Stimulated activated CD8-positive, alpha-beta memory T cell treated with anti-CD3 and anti-CD28 coated beads, Interleukin-7, amount 100 ng/mL, for 48 hours (primary cell): ENCODE results near the gene SLC22A16.

Experiments
- DNase-seq, 2 donors: peaks; one replicate each; pipeline ENCODE4 v3.0.0-alpha.2; 2020; ENCODE audit warnings: low read depth in 1 of 2; ENCODE audit errors: extremely low read depth in 1 of 2

Gene SLC22A16

DNA sequence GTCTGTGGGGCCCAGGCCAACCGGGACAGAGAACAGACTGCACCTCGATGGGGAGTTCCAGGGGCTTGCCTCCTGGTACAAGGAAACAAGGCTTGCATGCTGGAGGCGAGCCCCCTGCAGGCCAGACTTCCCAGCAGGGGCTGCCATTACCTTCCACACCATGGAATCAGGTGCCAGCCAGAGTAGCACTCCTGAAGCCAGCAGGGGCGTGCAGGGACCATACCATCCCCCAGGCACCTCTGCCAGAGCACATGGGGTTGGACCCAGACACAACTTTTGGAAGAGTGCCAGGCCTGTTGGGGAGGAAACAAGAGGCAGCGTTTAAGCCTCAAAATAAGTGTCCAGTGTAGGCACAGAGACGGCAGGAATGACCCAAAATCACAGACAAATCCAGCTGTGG, 67.5 kb downstream of the SLC22A16 start:
- no peak for DNase-seq

DNA sequence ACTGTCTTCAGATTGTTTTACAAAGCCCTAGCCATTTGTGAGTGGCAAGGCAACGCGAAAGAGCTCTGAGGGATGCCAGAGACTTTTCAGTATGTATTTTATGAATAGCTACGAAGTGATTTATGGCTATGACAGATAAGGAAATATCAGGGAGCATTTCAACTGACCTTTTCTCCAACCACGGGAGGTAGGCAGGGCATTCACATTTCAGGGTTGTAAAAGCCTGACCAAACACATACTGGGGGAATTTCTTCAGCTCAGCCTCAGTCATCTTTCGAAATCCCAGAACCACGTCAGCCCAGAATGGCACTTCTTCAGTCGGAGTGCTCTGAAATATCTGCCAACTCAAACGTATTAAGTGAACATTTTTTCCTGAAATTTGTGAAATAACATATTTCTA, 71.8 kb downstream of the SLC22A16 start:
- no peak for DNase-seq

DNA sequence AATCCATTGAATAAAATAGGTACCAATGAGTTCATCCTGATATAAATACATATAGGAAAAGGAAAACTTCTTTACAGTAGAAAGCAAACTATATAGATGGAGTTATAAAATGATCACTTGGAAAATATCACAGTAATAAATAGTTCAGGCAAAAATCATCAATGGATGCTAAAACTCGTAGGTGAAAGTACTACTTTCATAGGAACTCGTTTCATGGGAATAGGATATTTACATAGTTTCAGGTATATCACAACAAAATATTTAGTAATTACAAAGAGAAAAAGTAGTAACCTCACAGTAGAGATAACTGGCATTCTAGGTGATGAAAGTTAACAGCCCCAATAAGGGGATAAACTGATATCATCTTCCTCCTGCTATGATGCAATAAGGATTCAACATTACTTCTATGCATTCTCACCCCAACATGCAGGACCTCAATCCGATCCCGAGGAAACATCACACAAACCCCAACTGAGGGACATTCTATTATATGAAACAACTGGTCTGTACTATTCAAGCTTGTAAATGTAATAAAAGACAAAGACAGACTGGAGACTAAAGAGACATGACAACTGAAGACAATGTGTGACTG, 74.7 kb downstream of the SLC22A16 start:
- DNase-seq: no peak

DNA sequence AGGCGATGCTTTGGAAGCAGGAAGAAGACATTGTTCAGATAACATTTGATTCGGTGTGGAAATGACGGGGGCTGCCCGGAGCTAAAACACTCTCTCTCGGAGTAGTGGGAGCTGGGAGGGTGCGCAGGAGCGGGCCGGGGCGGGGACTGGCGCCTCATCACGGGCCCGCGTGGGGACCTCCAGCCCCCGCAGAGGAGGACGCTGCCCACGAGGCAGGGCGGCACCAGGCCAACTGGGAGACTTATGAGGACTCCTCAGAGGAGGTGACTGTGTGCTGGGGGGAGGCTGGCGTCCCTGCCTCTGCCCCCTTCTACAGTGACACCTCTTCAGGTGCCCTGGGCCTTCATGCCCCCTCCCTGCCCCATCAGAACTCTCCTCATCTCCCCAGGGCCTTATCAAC, 76.2 kb downstream of the SLC22A16 start:
- no peak for DNase-seq

DNA sequence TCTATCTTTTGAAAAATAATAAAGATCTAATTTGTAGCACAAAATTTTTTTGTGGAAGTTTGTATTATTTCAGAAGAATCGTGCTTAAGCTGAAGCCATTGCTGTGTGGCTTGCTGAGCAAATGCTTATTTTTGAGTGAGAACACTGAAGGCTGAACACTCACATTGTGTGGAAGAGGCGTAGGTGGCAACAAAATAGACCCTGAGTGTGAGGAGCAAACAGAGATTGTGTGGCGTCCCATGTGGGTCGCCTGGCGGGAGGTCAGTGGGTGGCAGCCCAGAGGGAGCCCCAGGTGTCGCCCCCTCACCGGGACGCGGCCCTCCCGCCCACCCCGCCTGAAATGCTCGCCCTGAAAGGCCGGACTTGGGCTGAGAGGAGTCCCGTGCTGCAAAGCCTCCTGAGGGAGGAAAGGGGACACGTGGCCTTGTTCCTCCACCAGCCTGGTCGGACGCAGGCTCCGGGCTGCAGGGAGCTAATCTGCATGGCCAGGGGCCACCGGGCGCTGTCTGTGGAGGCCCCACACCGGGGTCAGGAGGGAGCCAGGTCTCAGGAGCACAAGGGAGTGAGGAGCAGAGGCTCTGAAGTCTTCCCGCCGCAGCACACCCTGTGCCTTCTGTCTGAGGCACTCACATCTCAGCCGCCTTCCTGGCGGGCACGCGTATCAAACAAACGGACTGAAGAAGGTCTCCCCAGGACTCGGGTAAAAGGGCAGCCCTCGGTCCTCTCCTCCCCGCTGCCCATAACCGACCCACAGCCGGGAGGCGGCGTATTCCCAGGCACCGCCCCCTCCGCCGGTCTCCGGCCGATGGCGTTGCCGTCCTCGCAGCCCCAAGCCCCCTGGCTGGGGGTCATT, 77.0 kb downstream of the SLC22A16 start:
- DNase-seq: no peak

DNA sequence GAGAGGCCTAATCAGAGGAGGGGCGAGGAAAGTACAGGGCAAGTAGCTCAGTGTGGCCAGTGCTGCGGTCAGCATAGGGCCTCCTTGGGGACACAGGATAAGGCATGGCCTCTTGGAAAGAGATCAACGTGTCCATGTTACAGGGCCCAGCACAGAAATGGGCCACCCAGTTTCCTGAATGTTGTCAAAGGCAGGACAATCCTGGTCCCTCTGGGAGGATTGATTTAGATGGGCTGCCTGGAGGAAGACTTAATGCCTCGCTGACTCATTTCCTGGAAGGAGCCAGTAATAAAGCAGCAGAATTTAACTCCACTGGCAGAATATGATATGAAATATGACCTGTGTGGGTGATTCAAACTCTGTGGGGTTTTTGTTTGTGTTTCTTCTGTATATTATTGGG, 77.6 kb downstream of the SLC22A16 start:
- DNase-seq: no peak

DNA sequence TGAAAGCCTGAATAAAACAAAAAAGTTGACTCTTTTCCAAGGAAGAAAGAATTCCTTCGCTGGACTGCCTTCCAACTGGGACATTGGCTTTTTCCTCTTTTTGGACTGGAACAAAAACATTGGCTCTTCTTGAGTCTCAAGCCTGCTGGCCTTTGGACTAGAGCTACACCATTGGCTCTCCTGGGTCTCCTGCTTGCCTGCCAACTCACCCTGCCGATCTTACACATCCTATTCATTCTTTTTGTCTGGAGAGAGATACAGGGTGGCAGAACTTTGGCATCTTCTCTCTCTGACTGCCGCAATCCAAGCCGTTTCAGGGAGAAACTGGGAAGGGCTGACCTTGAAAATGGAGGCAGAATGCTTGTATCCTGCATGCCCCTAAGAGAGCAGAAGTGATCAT, 81.2 kb downstream of the SLC22A16 start:
- no peak for DNase-seq

DNA sequence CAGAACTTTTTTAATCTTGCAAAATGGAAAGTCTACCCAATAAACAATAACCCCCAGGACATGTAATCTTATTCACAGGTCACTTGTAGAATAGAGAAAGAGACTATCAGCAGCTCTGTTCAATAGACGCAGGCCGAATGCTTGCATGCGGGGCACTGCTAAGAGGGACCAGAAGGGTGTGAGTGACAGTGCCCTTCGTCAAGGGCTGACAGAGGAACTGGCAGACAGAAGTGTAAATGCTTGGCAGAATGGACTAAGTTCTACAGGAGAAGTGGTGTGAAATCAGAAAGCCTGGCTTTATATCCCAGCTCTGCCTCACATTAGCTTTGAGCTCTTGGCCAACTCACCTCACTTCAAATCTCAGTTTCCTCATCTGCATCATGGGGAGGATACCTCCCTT, 82.0 kb downstream of the SLC22A16 start:
- DNase-seq: no peak

DNA sequence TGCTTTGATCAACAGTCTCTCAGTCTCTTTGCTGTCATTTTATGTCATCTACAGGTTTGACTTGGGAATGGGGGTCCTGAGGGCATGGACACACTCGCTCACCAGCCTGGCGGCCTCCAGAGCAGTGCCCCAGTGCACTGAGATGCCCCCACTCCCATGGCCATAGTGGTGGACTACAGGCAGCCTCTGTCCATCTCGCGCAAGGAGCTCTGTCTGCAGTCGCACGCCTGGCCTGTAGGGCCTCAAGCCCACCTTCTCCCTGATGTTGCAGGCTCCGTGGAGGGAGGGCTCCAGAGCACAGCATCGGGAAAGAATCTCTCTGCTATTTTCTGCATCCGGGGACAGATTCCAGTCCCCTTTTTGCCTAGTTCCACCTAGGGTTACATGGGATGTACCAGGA, 83.7 kb downstream of the SLC22A16 start:
- no peak for DNase-seq

DNA sequence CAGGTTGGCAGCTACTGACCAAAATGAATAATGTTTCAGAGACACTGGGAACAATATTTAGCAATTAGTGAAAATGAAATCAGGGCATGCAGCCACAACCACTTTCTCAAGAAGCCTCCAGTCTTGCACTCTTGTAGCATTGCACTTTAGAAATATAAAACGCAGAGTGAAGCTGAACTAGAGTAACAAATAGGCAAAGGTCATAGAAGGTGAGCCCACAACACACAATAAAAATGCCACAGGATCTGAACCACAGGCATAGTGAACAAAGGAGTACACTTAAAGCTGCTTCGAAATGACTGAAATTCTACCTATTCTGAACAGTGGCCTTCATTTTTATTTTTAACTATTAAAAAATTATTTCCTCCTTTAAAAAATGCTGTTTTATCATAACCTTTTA, 86.0 kb downstream of the SLC22A16 start:
- DNase-seq: no peak

DNA sequence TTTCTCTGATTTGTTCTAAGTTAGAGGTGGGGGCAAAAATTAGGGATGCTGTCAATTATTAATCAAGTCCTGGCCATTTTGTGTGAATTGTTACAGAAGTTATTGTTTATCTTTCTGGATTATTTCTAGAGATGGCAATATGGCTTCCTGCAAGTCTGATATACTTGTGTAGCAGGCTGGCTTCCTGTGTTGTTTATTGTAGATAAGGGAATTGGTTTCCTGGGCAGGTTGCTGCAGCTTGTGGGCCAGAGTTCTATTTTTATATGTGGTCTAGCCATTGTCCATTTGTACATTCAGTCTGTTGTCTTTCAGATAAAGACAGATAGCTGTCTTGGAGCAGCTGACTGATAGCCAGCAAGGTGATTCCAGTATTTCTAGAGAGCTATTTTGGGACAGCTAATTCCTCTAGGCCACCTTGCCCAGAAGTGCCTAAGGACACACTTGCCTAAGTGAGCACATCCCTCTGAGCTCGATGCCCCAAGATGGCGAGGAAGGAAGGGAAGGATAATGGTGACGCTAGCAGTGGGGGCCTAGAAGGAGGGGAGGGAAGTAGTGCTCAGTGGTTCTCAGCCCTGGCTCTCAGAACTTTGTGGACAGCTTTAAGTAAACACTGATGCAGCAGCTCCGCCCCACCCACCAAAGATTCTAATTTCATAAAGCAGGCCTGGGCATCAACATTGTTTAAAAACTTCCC, 86.6 kb downstream of the SLC22A16 start:
- DNase-seq: no peak

DNA sequence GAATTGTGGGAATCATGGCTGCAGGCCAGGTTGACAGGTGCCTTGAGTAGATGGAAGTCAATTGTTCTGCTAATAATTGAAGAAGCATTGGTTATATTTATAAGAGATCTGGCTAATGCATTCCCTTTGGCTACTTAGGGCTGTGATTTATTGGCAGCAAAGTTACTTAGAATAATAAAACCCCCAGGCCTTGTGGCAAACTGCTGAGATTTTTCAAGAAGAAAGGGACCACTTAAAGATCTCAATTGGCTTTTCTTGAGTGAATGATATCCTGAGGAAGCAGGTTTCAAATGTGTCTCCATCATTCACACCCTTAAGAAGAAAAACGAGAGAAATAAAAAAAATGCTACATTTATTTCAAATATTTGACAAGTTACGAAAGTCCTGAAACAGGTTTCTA, 88.4 kb downstream of the SLC22A16 start:
- DNase-seq: no peak

DNA sequence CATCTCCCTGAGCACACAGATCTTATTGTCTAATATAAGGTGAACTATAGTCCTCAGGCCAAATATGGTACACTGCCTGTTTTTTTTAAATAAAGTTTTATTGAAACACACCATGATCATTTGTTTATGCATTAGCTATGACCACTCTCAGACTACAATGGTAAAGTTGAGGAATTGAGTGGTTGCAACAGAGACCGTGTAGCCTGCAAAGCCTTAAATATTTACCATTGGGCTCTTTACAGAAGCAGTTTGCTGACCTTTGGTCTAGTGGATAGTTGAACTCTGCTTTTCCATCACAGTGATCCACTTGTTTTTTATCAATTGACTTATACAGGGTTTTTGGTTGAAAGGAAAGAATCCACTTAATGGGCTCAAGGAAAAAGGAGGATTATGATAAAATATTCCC, 91.0 kb downstream of the SLC22A16 start:
- DNase-seq: no peak

DNA sequence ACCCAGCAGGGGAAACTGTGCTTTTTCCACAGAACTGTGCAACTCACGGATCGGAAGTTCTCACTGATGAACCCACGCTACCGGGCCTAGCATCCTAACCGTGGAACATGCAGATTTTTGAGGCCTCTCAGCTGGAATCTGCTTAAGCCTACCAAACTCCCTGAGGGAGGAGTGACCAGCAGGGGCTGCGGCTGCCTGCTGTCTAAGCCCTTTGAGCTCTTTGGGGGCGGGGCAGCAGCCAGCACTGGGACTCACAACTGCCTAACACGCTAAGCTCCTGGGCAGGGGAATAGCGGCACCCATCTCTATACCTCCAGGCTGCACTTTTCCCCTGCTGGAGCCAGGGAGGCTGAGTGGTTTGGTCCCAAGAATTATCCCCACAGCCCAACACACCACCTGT, 97.9 kb downstream of the SLC22A16 start:
- DNase-seq: no peak
